ENCODE results near the gene NRAS. TPM values are rescaled to one million over a fixed set of nuclear protein-coding genes. Genes with fewer than 3 reads are reported as not detected.

NRAS gene
- total and polyA plus RNA-seq, 9 of the 15 experiments (the other 6 are each of a cell fraction or from before 2014, with no cell fraction given) = 40.7 to 94.5 (median 75.4) TPM

DNA sequence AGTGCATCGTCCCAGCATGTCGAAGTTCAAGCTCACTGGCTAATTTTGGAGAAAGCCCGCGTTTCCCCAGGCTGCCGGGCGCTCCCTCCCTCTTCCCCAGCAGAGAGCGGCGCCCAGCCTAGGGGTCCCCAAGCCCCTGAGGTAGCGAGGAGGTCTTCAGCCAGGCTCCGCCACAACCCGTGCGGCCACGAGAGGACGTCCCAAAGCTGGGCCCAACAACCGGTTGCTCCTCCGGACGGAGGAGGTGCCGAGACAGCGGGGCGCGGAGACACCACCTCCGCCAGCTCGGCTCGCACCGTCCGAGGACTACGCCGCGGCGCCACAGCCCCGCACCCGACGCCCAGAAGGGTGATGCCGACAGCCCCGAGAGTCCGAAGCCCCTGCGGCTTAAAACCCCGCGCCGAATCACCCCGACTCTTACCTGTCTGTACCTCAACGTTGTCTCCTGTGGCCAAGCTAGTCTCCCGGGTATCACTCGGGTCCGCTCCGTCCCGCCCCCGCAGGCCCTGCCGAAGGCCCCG lies 46.9 kb downstream of the NRAS start, which contains the start of gene DENND2C (continued):
- TF ChIP-seq, protein P1, sequence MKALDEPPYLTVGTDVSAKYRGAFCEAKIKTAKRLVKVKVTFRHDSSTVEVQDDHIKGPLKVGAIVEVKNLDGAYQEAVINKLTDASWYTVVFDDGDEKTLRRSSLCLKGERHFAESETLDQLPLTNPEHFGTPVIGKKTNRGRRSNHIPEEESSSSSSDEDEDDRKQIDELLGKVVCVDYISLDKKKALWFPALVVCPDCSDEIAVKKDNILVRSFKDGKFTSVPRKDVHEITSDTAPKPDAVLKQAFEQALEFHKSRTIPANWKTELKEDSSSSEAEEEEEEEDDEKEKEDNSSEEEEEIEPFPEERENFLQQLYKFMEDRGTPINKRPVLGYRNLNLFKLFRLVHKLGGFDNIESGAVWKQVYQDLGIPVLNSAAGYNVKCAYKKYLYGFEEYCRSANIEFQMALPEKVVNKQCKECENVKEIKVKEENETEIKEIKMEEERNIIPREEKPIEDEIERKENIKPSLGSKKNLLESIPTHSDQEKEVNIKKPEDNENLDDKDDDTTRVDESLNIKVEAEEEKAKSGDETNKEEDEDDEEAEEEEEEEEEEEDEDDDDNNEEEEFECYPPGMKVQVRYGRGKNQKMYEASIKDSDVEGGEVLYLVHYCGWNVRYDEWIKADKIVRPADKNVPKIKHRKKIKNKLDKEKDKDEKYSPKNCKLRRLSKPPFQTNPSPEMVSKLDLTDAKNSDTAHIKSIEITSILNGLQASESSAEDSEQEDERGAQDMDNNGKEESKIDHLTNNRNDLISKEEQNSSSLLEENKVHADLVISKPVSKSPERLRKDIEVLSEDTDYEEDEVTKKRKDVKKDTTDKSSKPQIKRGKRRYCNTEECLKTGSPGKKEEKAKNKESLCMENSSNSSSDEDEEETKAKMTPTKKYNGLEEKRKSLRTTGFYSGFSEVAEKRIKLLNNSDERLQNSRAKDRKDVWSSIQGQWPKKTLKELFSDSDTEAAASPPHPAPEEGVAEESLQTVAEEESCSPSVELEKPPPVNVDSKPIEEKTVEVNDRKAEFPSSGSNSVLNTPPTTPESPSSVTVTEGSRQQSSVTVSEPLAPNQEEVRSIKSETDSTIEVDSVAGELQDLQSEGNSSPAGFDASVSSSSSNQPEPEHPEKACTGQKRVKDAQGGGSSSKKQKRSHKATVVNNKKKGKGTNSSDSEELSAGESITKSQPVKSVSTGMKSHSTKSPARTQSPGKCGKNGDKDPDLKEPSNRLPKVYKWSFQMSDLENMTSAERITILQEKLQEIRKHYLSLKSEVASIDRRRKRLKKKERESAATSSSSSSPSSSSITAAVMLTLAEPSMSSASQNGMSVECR (CRISPR knock-in tag; IDR thresholded peaks at IDR 0.05) = no peak
- TF ChIP-seq HDAC1 (IDR thresholded peaks at IDR 0.05) (no peak), MAZ (CRISPR knock-in tag; conservative IDR thresholded peaks at IDR 0.05 in 1 of 2, IDR thresholded peaks at IDR 0.05 in 1 of 2) (no peak; a peak in 1 of 4 replicates), ZNF445 (CRISPR knock-in tag; IDR thresholded peaks at IDR 0.05; ENCODE audit: low read depth) (no peak), ZBTB7A (IDR thresholded peaks at IDR 0.05; ENCODE audit: borderline replicate concordance, control insufficient read depth, low read depth, low read length) (peak; percentile 48; the same call in 1 of the 2 replicates), BRD9 (IDR thresholded peaks at IDR 0.05; ENCODE audit: low read depth, partially characterized antibody) (no peak), TGIF2 (CRISPR knock-in tag; IDR thresholded peaks at IDR 0.05) (no peak), EP400 (IDR thresholded peaks at IDR 0.05) (no peak), ZNF696 (CRISPR knock-in tag; conservative IDR thresholded peaks at IDR 0.05) (no peak), FOXJ3 (CRISPR knock-in tag; IDR thresholded peaks at IDR 0.05) (no peak), MCM2 (IDR thresholded peaks at IDR 0.05; ENCODE audit: low read depth) (no peak), KLF13 (tag; IDR thresholded peaks at IDR 0.05; ENCODE audit: borderline replicate concordance, low read depth) (no peak)
- TF ChIP-seq, protein P2, sequence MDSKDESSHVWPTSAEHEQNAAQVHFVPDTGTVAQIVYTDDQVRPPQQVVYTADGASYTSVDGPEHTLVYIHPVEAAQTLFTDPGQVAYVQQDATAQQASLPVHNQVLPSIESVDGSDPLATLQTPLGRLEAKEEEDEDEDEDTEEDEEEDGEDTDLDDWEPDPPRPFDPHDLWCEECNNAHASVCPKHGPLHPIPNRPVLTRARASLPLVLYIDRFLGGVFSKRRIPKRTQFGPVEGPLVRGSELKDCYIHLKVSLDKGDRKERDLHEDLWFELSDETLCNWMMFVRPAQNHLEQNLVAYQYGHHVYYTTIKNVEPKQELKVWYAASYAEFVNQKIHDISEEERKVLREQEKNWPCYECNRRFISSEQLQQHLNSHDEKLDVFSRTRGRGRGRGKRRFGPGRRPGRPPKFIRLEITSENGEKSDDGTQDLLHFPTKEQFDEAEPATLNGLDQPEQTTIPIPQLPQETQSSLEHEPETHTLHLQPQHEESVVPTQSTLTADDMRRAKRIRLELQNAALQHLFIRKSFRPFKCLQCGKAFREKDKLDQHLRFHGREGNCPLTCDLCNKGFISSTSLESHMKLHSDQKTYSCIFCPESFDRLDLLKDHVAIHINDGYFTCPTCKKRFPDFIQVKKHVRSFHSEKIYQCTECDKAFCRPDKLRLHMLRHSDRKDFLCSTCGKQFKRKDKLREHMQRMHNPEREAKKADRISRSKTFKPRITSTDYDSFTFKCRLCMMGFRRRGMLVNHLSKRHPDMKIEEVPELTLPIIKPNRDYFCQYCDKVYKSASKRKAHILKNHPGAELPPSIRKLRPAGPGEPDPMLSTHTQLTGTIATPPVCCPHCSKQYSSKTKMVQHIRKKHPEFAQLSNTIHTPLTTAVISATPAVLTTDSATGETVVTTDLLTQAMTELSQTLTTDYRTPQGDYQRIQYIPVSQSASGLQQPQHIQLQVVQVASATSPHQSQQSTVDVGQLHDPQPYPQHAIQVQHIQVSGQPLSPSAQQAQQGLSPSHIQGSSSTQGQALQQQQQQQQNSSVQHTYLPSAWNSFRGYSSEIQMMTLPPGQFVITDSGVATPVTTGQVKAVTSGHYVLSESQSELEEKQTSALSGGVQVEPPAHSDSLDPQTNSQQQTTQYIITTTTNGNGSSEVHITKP (IDR thresholded peaks at IDR 0.05; ENCODE audit: partially characterized antibody) = no peak
- TF ChIP-seq, protein P3, sequence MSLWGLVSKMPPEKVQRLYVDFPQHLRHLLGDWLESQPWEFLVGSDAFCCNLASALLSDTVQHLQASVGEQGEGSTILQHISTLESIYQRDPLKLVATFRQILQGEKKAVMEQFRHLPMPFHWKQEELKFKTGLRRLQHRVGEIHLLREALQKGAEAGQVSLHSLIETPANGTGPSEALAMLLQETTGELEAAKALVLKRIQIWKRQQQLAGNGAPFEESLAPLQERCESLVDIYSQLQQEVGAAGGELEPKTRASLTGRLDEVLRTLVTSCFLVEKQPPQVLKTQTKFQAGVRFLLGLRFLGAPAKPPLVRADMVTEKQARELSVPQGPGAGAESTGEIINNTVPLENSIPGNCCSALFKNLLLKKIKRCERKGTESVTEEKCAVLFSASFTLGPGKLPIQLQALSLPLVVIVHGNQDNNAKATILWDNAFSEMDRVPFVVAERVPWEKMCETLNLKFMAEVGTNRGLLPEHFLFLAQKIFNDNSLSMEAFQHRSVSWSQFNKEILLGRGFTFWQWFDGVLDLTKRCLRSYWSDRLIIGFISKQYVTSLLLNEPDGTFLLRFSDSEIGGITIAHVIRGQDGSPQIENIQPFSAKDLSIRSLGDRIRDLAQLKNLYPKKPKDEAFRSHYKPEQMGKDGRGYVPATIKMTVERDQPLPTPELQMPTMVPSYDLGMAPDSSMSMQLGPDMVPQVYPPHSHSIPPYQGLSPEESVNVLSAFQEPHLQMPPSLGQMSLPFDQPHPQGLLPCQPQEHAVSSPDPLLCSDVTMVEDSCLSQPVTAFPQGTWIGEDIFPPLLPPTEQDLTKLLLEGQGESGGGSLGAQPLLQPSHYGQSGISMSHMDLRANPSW (CRISPR knock-in tag; IDR thresholded peaks at IDR 0.05) = no peak
